HEK293 (cell line): Measurements from ENCODE around the gene SPEG.

Experiments used
- CTCF ChIA-PET: fragments of 350-600 bp; formaldehyde crosslinking; extraction: SDS; loops from one replicate; lab custom pipeline; 2021; ENCODE audit warnings: antibody characterized with exemption; lab: Yijun Ruan, JAX
- POLR2A ChIA-PET: fragments of 300-600 bp; formaldehyde crosslinking; extraction: SDS; loops from one replicate; lab custom pipeline; 2020; ENCODE audit warnings: antibody characterized with exemption, inconsistent platforms; lab: Yijun Ruan, JAX
- H3K27ac ChIP-seq: fragments of 200-500 bp; sonication (Bioruptor generic); 2 replicates; pipeline ENCODE4 v1.5.1; 2014; ENCODE audit warnings: low read depth, low read length, control low read depth, inconsistent platforms; ENCODE audit errors: extremely low read depth
- H3K36me3 ChIP-seq, 2 experiments: fragments of 200-500 bp in 1 of 2; sonication (Bioruptor generic) in 1 of 2; 1 replicate in 1 of 2; 2 replicates in 1 of 2; pipeline ENCODE4 v1.5.1; 2014 to 2017; ENCODE audit warnings: inconsistent platforms in 2 of 2, low read length in 2 of 2; ENCODE audit not compliant: control insufficient read depth in 2 of 2, insufficient read depth in 1 of 2
- H3K4me1 ChIP-seq: fragments of 200-500 bp; sonication (Bioruptor generic); 2 replicates; pipeline ENCODE4 v1.5.1; 2014; ENCODE audit warnings: mild to moderate bottlenecking, low read length, inconsistent platforms; ENCODE audit not compliant: control insufficient read depth, insufficient read depth
- H3K4me3 ChIP-seq: 2 replicates; pipeline ENCODE4 v1.5.1; 2011; ENCODE audit warnings: low read depth, mild to moderate bottlenecking, control low read depth, low read length, moderate library complexity
- H3K9me3 ChIP-seq: fragments of 200-500 bp; sonication (Bioruptor generic); 2 replicates; pipeline ENCODE4 v1.5.1; 2014; ENCODE audit warnings: low read depth, low read length, inconsistent platforms; ENCODE audit not compliant: control insufficient read depth, insufficient read depth
- BCL11B ChIP-seq: fragments of 450-650 bp; formaldehyde crosslinking; IDR thresholded peaks from 2 replicates; pipeline ENCODE4 v1.5.1; 2016; ENCODE audit warnings: low read depth, missing biosample characterization, missing genetic modification characterization
- GLIS2 ChIP-seq: fragments of 450-650 bp; formaldehyde crosslinking; IDR thresholded peaks from 2 replicates; pipeline ENCODE4 v1.5.1; 2016; ENCODE audit warnings: missing biosample characterization, missing genetic modification characterization
- KLF1 ChIP-seq: fragments of 450-650 bp; formaldehyde crosslinking; IDR thresholded peaks from 2 replicates; pipeline ENCODE4 v1.5.1; 2016; ENCODE audit warnings: missing biosample characterization, missing genetic modification characterization
- KLF17 ChIP-seq: fragments of 450-650 bp; formaldehyde crosslinking; IDR thresholded peaks from 2 replicates; pipeline ENCODE4 v1.5.1; 2016; ENCODE audit warnings: missing biosample characterization, missing genetic modification characterization
- MYNN ChIP-seq: fragments of 450-650 bp; formaldehyde crosslinking; IDR thresholded peaks from 2 replicates; pipeline ENCODE4 v1.5.1; 2016; ENCODE audit warnings: missing biosample characterization, missing genetic modification characterization, borderline replicate concordance
- PRDM10 ChIP-seq: fragments of 450-650 bp; formaldehyde crosslinking; IDR thresholded peaks from 2 replicates; pipeline ENCODE4 v1.5.1; 2016; ENCODE audit warnings: missing biosample characterization, missing genetic modification characterization
- ZEB2 ChIP-seq: fragments of 450-650 bp; formaldehyde crosslinking; IDR thresholded peaks from 2 replicates; pipeline ENCODE4 v1.5.1; 2016; ENCODE audit warnings: missing biosample characterization, missing genetic modification characterization
- ZIC2 ChIP-seq: fragments of 450-650 bp; formaldehyde crosslinking; IDR thresholded peaks from 2 replicates; pipeline ENCODE4 v1.5.1; 2016; ENCODE audit warnings: missing biosample characterization, missing genetic modification characterization
- ZNF211 ChIP-seq: fragments of 450-650 bp; formaldehyde crosslinking; IDR thresholded peaks from 2 replicates; pipeline ENCODE4 v1.5.1; 2016; ENCODE audit warnings: low read depth, missing biosample characterization, missing genetic modification characterization
- ZNF280D ChIP-seq: fragments of 450-650 bp; formaldehyde crosslinking; IDR thresholded peaks from 2 replicates; pipeline ENCODE4 v1.5.1; 2016; ENCODE audit warnings: missing biosample characterization, missing genetic modification characterization
- ZNF335 ChIP-seq: fragments of 450-650 bp; formaldehyde crosslinking; conservative IDR thresholded peaks from 2 replicates; pipeline ENCODE4 v1.5.1; 2016; ENCODE audit warnings: missing biosample characterization, missing genetic modification characterization

Gene SPEG

GRCh38 chr2:219530048-219530963 lies 95.7 kb downstream of the SPEG start (continued):
- peak; percentile 62 for TF ChIP-seq PRDM10
- TF ChIP-seq GLIS2 (tag by site-specific recombination) = peak; percentile 84
- peak; percentile 96 for TF ChIP-seq ZIC2 (tag by site-specific recombination)

GRCh38 chr2:219531639-219532377 lies 97.2 kb downstream of the SPEG start:
- H3K4me3 ChIP-seq = no peak overlapping the region
- CTCF ChIA-PET = interaction anchor here (0.6 to 9.7 kb wide), 13 partner anchors 9 to 403 kb away, joined by 3 to 252 read pairs (median 5); partner anchors contain the start of genes ASIC4 and GMPPA
- H3K27ac ChIP-seq = no peak overlapping the region
- POLR2A ChIA-PET = interaction anchor here (1.4 kb wide), 1 partner anchor 33 kb away, joined by 5 read pairs; the partner anchor contains the start of gene GMPPA
- TF ChIP-seq BCL11B (tag by site-specific recombination) (no peak), KLF17 (tag by site-specific recombination) (0 out of 2 replicates have a peak, but pooled peaks have one; percentile 54), MYNN (no peak), KLF1 (tag by site-specific recombination) (peak; percentile 23; the same call in 1 of the 2 replicates), ZNF335 (no peak)
- H3K9me3 ChIP-seq = no peaks in the 10 kb centered on the region
- no peaks in the 10 kb centered on the region for H3K4me1 ChIP-seq
- no peaks in the 10 kb centered on the region for H3K36me3 ChIP-seq

GRCh38 chr2:219532378-219532649 lies 97.7 kb downstream of the SPEG start:
- no peak for TF ChIP-seq ZNF280D (tag by site-specific recombination)
- no peak for TF ChIP-seq ZEB2 (tag by site-specific recombination)
- TF ChIP-seq ZNF211 (tag by site-specific recombination) = no peak
- Histone ChIP-seq H3K9me3 (no peaks in the 10 kb centered on the region), H3K36me3 (no peaks in the 10 kb centered on the region), H3K4me1 (no peaks in the 10 kb centered on the region), H3K4me3 (no peak overlapping the region), H3K27ac (no peak overlapping the region)
- POLR2A ChIA-PET = no interaction called here
- CTCF ChIA-PET = interaction anchor here (0.6 to 9.7 kb wide), 7 partner anchors 8 to 404 kb away, joined by 3 to 252 read pairs (median 5); partner anchors contain the start of gene GMPPA
